DND-41 (cell line): ENCODE results near the gene TMX2.

Experiments used
- CTCF ChIP-seq: IDR thresholded peaks from 2 replicates; pipeline ENCODE4 v1.5.1; 2012; ENCODE audit warnings: borderline replicate concordance, low read length, moderate library complexity, mild to moderate bottlenecking; ENCODE audit not compliant: poor library complexity, severe bottlenecking; ENCODE audit errors: extremely low read depth
- EZH2 ChIP-seq: IDR thresholded peaks from 3 replicates; pipeline ENCODE4 v1.6.1; 2012; ENCODE audit warnings: borderline replicate concordance, low read depth, mild to moderate bottlenecking, moderate library complexity, low read length, inconsistent platforms; ENCODE audit not compliant: severe bottlenecking

- no peak for TF ChIP-seq CTCF
- TF ChIP-seq EZH2, result no peak
These were observed 17.1 kb downstream of the TMX2 start for GRCh38 chr11:57729479-57729878.
